GM23338 (cell line): ENCODE results near the gene SESN1. TPM values are rescaled to one million over a fixed set of nuclear protein-coding genes. Genes with fewer than 3 reads are reported as not detected.

ENCODE experiments used
- ATAC-seq: fragments of 200-7000 bp; cut with Tn5 transposase; 3 replicates; pipeline ENCODE4 v1.9.1; 2020
- DNase-seq: peaks from one replicate; pipeline ENCODE4 v3.0.0-alpha.2; 2015; ENCODE audit warnings: low spot score
- H2AFZ ChIP-seq: fragments of 200-600 bp; sonication (generic); 2 replicates; pipeline ENCODE4 v1.8.0; 2016; ENCODE audit warnings: antibody characterized with exemption, mild to moderate bottlenecking, moderate library complexity
- H3F3A ChIP-seq: fragments of 200-600 bp; sonication (generic); replicated peaks from 2 replicates; pipeline ENCODE4 v1.8.0; 2017; ENCODE audit warnings: antibody characterized with exemption, mixed run types, low read depth
- H3K27ac ChIP-seq: fragments of 200-600 bp; sonication (generic); 2 replicates; pipeline ENCODE4 v1.6.1; 2016; ENCODE audit warnings: low read depth
- H3K27me3 ChIP-seq: fragments of 200-600 bp; sonication (generic); 2 replicates; pipeline ENCODE4 v1.8.0; 2016; ENCODE audit warnings: mild to moderate bottlenecking, mixed run types, moderate library complexity; ENCODE audit not compliant: insufficient read depth
- H3K36me3 ChIP-seq: fragments of 200-600 bp; sonication (generic); 2 replicates; pipeline ENCODE4 v1.8.0; 2016; ENCODE audit warnings: mild to moderate bottlenecking; ENCODE audit not compliant: insufficient read depth
- H3K4me1 ChIP-seq: fragments of 200-600 bp; sonication (generic); 2 replicates; pipeline ENCODE4 v1.8.0; 2016; ENCODE audit warnings: mild to moderate bottlenecking, moderate library complexity; ENCODE audit not compliant: insufficient read depth
- H3K4me2 ChIP-seq: fragments of 200-600 bp; sonication (generic); 2 replicates; pipeline ENCODE4 v1.7.1; 2017; ENCODE audit warnings: mixed run types
- H3K4me3 ChIP-seq: fragments of 200-600 bp; sonication (generic); 2 replicates; pipeline ENCODE4 v1.6.1; 2016; ENCODE audit warnings: mixed run types
- H3K79me2 ChIP-seq: fragments of 200-600 bp; sonication (generic); replicated peaks from 2 replicates; pipeline ENCODE4 v1.8.0; 2017; ENCODE audit warnings: mild to moderate bottlenecking; ENCODE audit not compliant: insufficient read depth
- H3K9me2 ChIP-seq: fragments of 200-600 bp; sonication (generic); 2 replicates; pipeline ENCODE4 v1.8.0; 2017; ENCODE audit not compliant: insufficient read depth
- H4K20me1 ChIP-seq: fragments of 200-600 bp; sonication (generic); replicated peaks from 2 replicates; pipeline ENCODE4 v1.8.0; 2017; ENCODE audit warnings: mild to moderate bottlenecking; ENCODE audit not compliant: insufficient read depth
- H3K27ac Mint-ChIP-seq: 2 replicates; pipeline ENCODE4 v1.8.0; 2020; ENCODE audit warnings: inconsistent platforms, mild to moderate bottlenecking, moderate library complexity, mixed read lengths
- H3K27me3 Mint-ChIP-seq: 3 replicates; pipeline ENCODE4 v1.8.0; 2022; ENCODE audit warnings: low read depth, mild to moderate bottlenecking, moderate library complexity, mixed read lengths, inconsistent platforms; ENCODE audit not compliant: insufficient read depth, poor library complexity
- H3K36me3 Mint-ChIP-seq: 3 replicates; pipeline ENCODE4 v1.8.0; 2021; ENCODE audit warnings: low read depth, mild to moderate bottlenecking, inconsistent platforms, moderate library complexity, mixed read lengths
- H3K4me1 Mint-ChIP-seq: 3 replicates; pipeline ENCODE4 v1.8.0; 2020; ENCODE audit warnings: mild to moderate bottlenecking, inconsistent platforms, mixed read lengths
- H3K4me3 Mint-ChIP-seq: 3 replicates; pipeline ENCODE4 v1.8.0; 2021; ENCODE audit warnings: moderate library complexity, mild to moderate bottlenecking, inconsistent platforms, mixed read lengths
- H3K9me3 Mint-ChIP-seq: 3 replicates; pipeline ENCODE4 v1.8.0; 2020; ENCODE audit warnings: moderate library complexity, mild to moderate bottlenecking, inconsistent platforms, mixed read lengths
- CREB1 ChIP-seq: fragments of 250-450 bp; sonication (Bioruptor Pico); IDR thresholded peaks from 2 replicates; pipeline ENCODE4 v1.5.0; 2020; ENCODE audit warnings: low read depth, mild to moderate bottlenecking, moderate library complexity
- CTCF ChIP-seq, 2 experiments: fragments of 200-600 bp in 1 of 2; sonication (generic) in 1 of 2; conservative IDR thresholded peaks; 2 replicates each; pipeline versions ENCODE4 v1.5.1 to v1.6.1; 2016 to 2017; ENCODE audit warnings: antibody characterized with exemption in 2 of 2, low read depth in 2 of 2, mild to moderate bottlenecking in 2 of 2, moderate library complexity in 1 of 2
- NANOG ChIP-seq: IDR thresholded peaks from 2 replicates; pipeline ENCODE4 v1.6.1; 2016; ENCODE audit warnings: antibody characterized with exemption, borderline replicate concordance
- STAT1 ChIP-seq: IDR thresholded peaks from one replicate; pipeline ENCODE4 v1.6.1; 2016; ENCODE audit warnings: antibody characterized with exemption; ENCODE audit not compliant: unreplicated experiment
- ZNF114 ChIP-seq: fragments of 250-450 bp; sonication (Bioruptor Pico); IDR thresholded peaks from 2 replicates; pipeline ENCODE4 v1.5.0; 2020; ENCODE audit warnings: mild to moderate bottlenecking, moderate library complexity
- ZNF331 ChIP-seq: fragments of 250-450 bp; sonication (Bioruptor Pico); IDR thresholded peaks from 2 replicates; pipeline ENCODE4 v1.5.0; 2020; ENCODE audit warnings: low read depth, mild to moderate bottlenecking, moderate library complexity
- polyA plus RNA-seq: library from polyadenylated mRNA; unstranded; fragments of >200 nt; fragmentation: Nextera tagmentation; extraction: Ambion mirVana; gene quantifications from 2 replicates; pipeline ENCODE4 v1.2.1, GENCODE V29; 2016
- total RNA-seq: library from RNA; depleted of rRNA; stranded (reverse); fragments of >200 nt; shearing (Covaris generic); gene quantifications from 2 replicates; pipeline ENCODE4 v1.2.3, GENCODE V29; 2014
- TF ChIP-seq, protein P1 (sequence below): IDR thresholded peaks from one replicate; pipeline ENCODE4 v1.6.1; 2018; ENCODE audit warnings: antibody characterized with exemption; ENCODE audit not compliant: unreplicated experiment

SESN1 gene
- total and polyA plus RNA-seq, 2 experiments from 2014 or later: 26.2 to 36.4 TPM

GRCh38 chr6:109058620-109059019 lies 36.0 kb downstream of the SESN1 start (continued):
- TF ChIP-seq, protein P1, sequence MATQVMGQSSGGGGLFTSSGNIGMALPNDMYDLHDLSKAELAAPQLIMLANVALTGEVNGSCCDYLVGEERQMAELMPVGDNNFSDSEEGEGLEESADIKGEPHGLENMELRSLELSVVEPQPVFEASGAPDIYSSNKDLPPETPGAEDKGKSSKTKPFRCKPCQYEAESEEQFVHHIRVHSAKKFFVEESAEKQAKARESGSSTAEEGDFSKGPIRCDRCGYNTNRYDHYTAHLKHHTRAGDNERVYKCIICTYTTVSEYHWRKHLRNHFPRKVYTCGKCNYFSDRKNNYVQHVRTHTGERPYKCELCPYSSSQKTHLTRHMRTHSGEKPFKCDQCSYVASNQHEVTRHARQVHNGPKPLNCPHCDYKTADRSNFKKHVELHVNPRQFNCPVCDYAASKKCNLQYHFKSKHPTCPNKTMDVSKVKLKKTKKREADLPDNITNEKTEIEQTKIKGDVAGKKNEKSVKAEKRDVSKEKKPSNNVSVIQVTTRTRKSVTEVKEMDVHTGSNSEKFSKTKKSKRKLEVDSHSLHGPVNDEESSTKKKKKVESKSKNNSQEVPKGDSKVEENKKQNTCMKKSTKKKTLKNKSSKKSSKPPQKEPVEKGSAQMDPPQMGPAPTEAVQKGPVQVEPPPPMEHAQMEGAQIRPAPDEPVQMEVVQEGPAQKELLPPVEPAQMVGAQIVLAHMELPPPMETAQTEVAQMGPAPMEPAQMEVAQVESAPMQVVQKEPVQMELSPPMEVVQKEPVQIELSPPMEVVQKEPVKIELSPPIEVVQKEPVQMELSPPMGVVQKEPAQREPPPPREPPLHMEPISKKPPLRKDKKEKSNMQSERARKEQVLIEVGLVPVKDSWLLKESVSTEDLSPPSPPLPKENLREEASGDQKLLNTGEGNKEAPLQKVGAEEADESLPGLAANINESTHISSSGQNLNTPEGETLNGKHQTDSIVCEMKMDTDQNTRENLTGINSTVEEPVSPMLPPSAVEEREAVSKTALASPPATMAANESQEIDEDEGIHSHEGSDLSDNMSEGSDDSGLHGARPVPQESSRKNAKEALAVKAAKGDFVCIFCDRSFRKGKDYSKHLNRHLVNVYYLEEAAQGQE: no peak

- Histone ChIP-seq H3F3A (no peaks in the 10 kb centered on the region), H4K20me1 (no peaks in the 10 kb centered on the region), H3K4me3 (no peak overlapping the region), H3K27ac (no peak overlapping the region), H3K4me2 (no peak overlapping the region), H3K36me3 (no peaks in the 10 kb centered on the region), H2AFZ (no peak overlapping the region), H3K4me1 (peaks cover 10% of the 10 kb centered on the region; the same call in 1 of the 2 replicates), H3K27me3 (no peaks in the 10 kb centered on the region), H3K79me2 (no peaks in the 10 kb centered on the region), H3K9me2 (no peaks in the 10 kb centered on the region)
- H3K27me3 Mint-ChIP-seq: no peaks in the 10 kb centered on the region
- DNase-seq (no peak), ATAC-seq (no peak)
- H3K4me1 Mint-ChIP-seq: peaks cover 30% of the 10 kb centered on the region
- no peak overlapping the region for H3K27ac Mint-ChIP-seq
- H3K9me3 Mint-ChIP-seq: no peaks in the 10 kb centered on the region
- no peaks in the 10 kb centered on the region for H3K36me3 Mint-ChIP-seq
- no peak for TF ChIP-seq CTCF (conservative IDR thresholded peaks at IDR 0.05; ENCODE audit: low read depth in 2 of 2)
- TF ChIP-seq, protein P1: no peak
- H3K4me3 Mint-ChIP-seq: no peak overlapping the region
Measured at GRCh38 chr6:109056661-109057060, 38.0 kb downstream of the SESN1 start.

DNA sequence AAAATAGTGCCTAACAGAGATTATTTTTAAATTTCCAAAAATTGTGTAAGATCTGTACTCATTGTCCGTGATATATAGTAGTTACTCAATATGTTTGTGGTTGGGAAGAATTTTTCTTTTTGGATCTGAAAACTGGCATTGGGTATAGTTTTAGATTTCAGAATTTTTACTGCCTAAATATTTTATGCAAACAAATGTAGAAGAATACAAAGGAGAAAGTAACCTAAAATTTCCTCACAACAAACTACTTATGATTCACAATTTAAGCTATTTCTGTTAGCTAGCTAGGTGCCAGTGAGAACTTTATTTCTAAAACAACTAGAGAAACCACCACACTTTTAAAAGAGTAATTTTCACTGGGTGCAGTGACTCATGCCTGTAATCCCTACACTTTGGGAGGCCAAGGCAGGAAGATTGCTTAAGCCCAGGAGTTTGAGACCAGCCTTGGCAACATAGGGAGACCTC lies 38.8 kb downstream of the SESN1 start:
- Histone ChIP-seq H3K9me2 (no peaks in the 10 kb centered on the region), H3K4me2 (no peak overlapping the region), H2AFZ (no peak overlapping the region), H3K79me2 (no peaks in the 10 kb centered on the region), H3F3A (no peaks in the 10 kb centered on the region), H3K27me3 (no peaks in the 10 kb centered on the region), H3K27ac (no peak overlapping the region), H3K4me3 (no peak overlapping the region), H4K20me1 (no peaks in the 10 kb centered on the region), H3K4me1 (peaks cover 10% of the 10 kb centered on the region; the same call in 1 of the 2 replicates), H3K36me3 (no peaks in the 10 kb centered on the region)
- H3K36me3 Mint-ChIP-seq: no peaks in the 10 kb centered on the region
- H3K4me1 Mint-ChIP-seq: peaks cover 29% of the 10 kb centered on the region
- H3K9me3 Mint-ChIP-seq: no peaks in the 10 kb centered on the region
- no peak overlapping the region for H3K4me3 Mint-ChIP-seq
- DNase-seq (no peak), ATAC-seq (no peak)
- no peak overlapping the region for H3K27ac Mint-ChIP-seq
- no peaks in the 10 kb centered on the region for H3K27me3 Mint-ChIP-seq
- TF ChIP-seq CTCF (conservative IDR thresholded peaks at IDR 0.05; ENCODE audit: low read depth in 2 of 2): no peak
- TF ChIP-seq ZNF331 (CRISPR knock-in tag): no peak
- no peak for TF ChIP-seq ZNF114 (CRISPR knock-in tag)
- no peak for TF ChIP-seq CREB1 (CRISPR knock-in tag)
- no peak for TF ChIP-seq STAT1
- TF ChIP-seq NANOG: no peak
